Gastrocnemius medialis (tissue), 4 donors: Measurements from ENCODE around the gene ABTB2. TPM values are rescaled to one million over a fixed set of nuclear protein-coding genes. Genes with fewer than 3 reads are reported as not detected.

ENCODE experiments used
- ATAC-seq, 2 donors: fragments of 150-250 bp; one replicate each; pipeline ENCODE4 v1.9.1; 2016
- DNase-seq, 2 donors: peaks; one replicate each; pipeline ENCODE4 v3.0.0-alpha.2; 2019
- H3K27ac ChIP-seq, 4 donors: fragments of 200-600 bp; sonication (generic); 1 replicate in 1 of 4; 2 replicates in 3 of 4; pipeline ENCODE4 v1.5.1; 2016 to 2018; ENCODE audit warnings: mild to moderate bottlenecking in 2 of 4, moderate library complexity in 1 of 4
- H3K27me3 ChIP-seq, 3 donors: fragments of 200-600 bp; sonication (generic) in 2 of 3; 1 replicate in 1 of 3; 2 replicates in 2 of 3; pipeline versions ENCODE4 v1.5.1 to v1.6.0; 2016 to 2019; ENCODE audit warnings: mild to moderate bottlenecking in 1 of 3, moderate library complexity in 1 of 3
- H3K36me3 ChIP-seq, 2 donors: fragments of 200-600 bp; sonication (generic) in 1 of 2; one replicate each; pipeline ENCODE4 v1.5.1; 2017 to 2018
- H3K4me1 ChIP-seq, 2 donors: fragments of 200-600 bp; sonication (generic) in 1 of 2; one replicate each; pipeline ENCODE4 v1.5.1; 2016 to 2017; ENCODE audit warnings: mild to moderate bottlenecking in 2 of 2
- H3K4me3 ChIP-seq, 4 donors: fragments of 200-600 bp; sonication (generic) in 3 of 4; 1 replicate in 1 of 4; 2 replicates in 3 of 4; pipeline ENCODE4 v1.5.1; 2016 to 2019; ENCODE audit warnings: mild to moderate bottlenecking in 2 of 4
- H3K9me3 ChIP-seq, 3 donors: fragments of 200-600 bp; sonication (generic) in 2 of 3; 1 replicate in 1 of 3; 2 replicates in 2 of 3; pipeline ENCODE4 v1.5.1; 2016 to 2019
- POLR2A ChIP-seq, 2 donors: fragments of 450-650 bp; IDR thresholded peaks; one replicate each; pipeline ENCODE4 v1.6.1; 2017; ENCODE audit warnings: antibody characterized with exemption in 2 of 2, mild to moderate bottlenecking in 2 of 2, moderate library complexity in 2 of 2
- in situ Hi-C, 4 donors: fragments of 200-750 bp; cut with MboI; loops; one replicate each; pipeline versions ENCODE4 v1.15.0 to v1.8.0; 2017; ENCODE audit warnings: low sequenced_read_pairs in 4 of 4
- intact Hi-C: fragments of 100-400 bp; cut with DNase I; formaldehyde crosslinking; loops from one replicate; pipeline ENCODE4 v1.15.1; 2023; ENCODE audit warnings: low total_unique reads
- total RNA-seq, 4 donors: library from RNA; depleted of rRNA; stranded (reverse); fragments of >200 nt; gene quantifications; one replicate each; pipeline versions ENCODE4 v1.1.0 to v1.2.3, GENCODE V29; 2016
- TF ChIP-seq, protein P1 (sequence below), 5 experiments: fragments of 450-650 bp in 3 of 5; fragments of 200-600 bp in 2 of 5; sonication (generic) in 2 of 5; IDR thresholded peaks in 4 of 5; conservative IDR thresholded peaks in 1 of 5; 1 replicate in 4 of 5; 2 replicates in 1 of 5; pipeline ENCODE4 v1.5.1; 2016 to 2019; ENCODE audit warnings: antibody characterized with exemption in 5 of 5, mild to moderate bottlenecking in 3 of 5, moderate library complexity in 3 of 5

The ABTB2 gene
- total RNA-seq, 4 donors from 2014 or later: 8.8 to 30.7 (median 12.2) TPM

DNA sequence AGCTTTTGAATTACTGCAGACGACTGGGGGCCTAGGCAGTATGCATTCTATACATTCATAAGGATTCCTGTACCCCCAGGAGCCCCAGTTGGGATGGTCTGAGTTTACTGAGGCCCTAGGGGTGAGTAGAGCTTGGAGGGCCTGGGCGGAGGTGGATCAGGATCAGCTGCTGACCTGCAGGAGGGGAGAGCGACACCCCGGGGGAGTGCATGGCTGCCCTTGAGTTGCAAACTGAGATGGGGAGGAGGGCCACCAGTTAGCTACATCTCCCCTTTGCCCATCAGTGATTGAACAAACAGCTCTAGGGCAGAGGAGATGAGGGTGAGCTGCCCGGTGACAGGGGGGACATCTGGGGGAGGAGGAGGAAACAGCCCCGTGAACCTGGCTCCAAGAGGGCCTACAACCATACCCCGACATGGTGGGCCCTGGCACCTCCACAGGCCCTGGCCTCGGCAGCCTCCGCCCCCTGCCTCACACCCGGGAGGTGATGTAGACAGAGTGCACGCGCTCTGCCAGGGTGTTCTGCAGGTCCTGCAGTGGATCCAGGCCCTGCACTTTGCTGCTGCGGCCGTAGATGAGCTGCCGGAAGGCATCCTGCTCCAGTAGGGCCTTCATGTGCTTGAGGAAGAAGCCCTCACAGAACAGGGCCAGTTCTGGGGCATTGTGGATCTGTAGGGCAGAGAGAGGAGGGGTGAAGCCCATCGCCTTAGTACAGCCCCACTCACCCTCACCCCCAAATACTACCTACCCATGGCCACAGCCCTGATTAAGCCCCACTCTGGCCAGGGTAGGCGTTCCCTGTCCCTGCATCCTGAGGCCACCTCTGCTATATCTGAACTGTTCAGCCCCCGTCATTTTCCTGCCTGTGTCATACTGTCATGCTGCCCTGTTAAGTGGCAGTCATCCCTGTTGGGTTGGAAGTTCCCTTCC, 205.6 kb downstream of the ABTB2 start:
- Histone ChIP-seq H3K4me3 (no peak overlapping the region), H3K27ac (no peak overlapping the region), H3K27me3 (no peaks in the 10 kb centered on the region), H3K4me1 (no peaks in the 10 kb centered on the region), H3K9me3 (no peaks in the 10 kb centered on the region), H3K36me3 (peaks cover 0 to 40% of the 10 kb centered on the region in 2 donors)
- TF ChIP-seq, protein P1, sequence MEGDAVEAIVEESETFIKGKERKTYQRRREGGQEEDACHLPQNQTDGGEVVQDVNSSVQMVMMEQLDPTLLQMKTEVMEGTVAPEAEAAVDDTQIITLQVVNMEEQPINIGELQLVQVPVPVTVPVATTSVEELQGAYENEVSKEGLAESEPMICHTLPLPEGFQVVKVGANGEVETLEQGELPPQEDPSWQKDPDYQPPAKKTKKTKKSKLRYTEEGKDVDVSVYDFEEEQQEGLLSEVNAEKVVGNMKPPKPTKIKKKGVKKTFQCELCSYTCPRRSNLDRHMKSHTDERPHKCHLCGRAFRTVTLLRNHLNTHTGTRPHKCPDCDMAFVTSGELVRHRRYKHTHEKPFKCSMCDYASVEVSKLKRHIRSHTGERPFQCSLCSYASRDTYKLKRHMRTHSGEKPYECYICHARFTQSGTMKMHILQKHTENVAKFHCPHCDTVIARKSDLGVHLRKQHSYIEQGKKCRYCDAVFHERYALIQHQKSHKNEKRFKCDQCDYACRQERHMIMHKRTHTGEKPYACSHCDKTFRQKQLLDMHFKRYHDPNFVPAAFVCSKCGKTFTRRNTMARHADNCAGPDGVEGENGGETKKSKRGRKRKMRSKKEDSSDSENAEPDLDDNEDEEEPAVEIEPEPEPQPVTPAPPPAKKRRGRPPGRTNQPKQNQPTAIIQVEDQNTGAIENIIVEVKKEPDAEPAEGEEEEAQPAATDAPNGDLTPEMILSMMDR (IDR thresholded peaks at IDR 0.05 in 4 of 5, conservative IDR thresholded peaks at IDR 0.05 in 1 of 5): no peak
- no peak for TF ChIP-seq POLR2A (IDR thresholded peaks at IDR 0.05)
- in situ Hi-C loops: loop anchor here in 2 of 4 donors (25.0 kb wide), 1 partner anchor 335 kb away; no protein-coding TSS in a partner anchor
- no peak for ATAC-seq
- intact Hi-C loops: no loop called here
- no peak for DNase-seq

DNA sequence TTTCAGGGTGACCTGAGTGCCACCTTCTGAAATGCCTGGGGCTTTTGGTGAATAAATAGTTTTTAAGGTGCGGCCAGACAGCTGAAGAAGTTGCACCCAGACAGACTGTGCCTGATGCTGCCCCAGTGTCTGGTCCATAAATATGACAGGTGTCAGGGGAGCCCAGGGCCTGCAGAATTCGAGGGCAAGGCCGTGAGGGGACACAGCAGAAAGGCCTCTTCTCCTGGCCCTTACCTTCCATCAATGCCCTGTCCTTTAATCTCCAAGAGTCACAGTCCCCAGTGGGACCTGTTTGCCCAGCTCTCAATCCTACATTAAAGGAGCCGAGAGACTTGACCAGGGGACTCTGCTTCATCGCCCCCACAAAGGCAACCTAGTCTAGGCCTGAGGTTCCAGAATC, 206.6 kb downstream of the ABTB2 start:
- no peak for TF ChIP-seq POLR2A (IDR thresholded peaks at IDR 0.05)
- TF ChIP-seq, protein P1 (IDR thresholded peaks at IDR 0.05 in 4 of 5, conservative IDR thresholded peaks at IDR 0.05 in 1 of 5): no peak
- ATAC-seq: no peak
- H3K9me3 ChIP-seq: no peaks in the 10 kb centered on the region
- in situ Hi-C loops (loop anchor here in 2 of 4 donors (25.0 kb wide), 1 partner anchor 336 kb away; no protein-coding TSS in a partner anchor), intact Hi-C loops (no loop called here)
- no peak for DNase-seq
- H3K27me3 ChIP-seq: no peaks in the 10 kb centered on the region
- H3K4me3 ChIP-seq: no peak overlapping the region
- H3K27ac ChIP-seq: no peak overlapping the region
- no peaks in the 10 kb centered on the region for H3K4me1 ChIP-seq
- peaks cover 0 to 51% of the 10 kb centered on the region in 2 donors for H3K36me3 ChIP-seq

DNA sequence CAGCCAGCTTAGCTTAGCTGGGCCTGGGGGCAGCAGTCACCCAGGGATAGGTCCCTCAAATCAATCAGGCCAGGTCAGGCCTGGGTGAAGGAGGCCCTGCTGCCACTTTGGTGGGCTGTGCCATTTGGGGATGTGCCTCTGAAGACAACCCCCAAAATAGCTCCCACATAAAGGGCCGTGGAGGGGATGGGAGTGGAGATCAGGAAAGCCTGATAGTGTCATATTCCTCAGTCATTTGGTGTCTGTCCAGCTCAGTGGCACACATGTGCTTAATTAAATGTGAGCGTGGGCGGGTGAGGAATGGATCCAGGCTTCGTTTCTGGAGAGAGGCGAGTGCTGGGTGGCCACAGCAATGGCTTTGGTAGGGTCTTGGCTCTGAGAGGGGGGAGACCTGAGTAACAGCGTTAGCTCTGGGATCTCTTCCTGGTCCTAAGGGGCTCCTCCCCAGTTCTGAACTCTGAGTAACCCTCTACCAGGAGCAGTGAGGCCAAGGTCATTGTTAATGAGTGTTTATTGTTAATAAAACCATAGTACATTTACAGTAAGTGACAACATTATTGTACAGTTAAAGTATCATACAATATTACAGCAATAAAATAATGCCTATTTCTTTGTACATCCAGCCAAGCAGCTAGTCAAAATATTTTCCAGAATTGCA, 207.2 kb downstream of the ABTB2 start:
- no peak for ATAC-seq
- Histone ChIP-seq H3K27me3 (no peaks in the 10 kb centered on the region), H3K9me3 (no peaks in the 10 kb centered on the region), H3K36me3 (peaks cover 0 to 55% of the 10 kb centered on the region in 2 donors), H3K4me3 (no peak overlapping the region), H3K4me1 (no peaks in the 10 kb centered on the region), H3K27ac (no peak overlapping the region)
- no peak for DNase-seq
- in situ Hi-C loops (loop anchor here in 2 of 4 donors (25.0 kb wide), 1 partner anchor 337 kb away; no protein-coding TSS in a partner anchor), intact Hi-C loops (no loop called here)
- no peak for TF ChIP-seq POLR2A (IDR thresholded peaks at IDR 0.05)
- TF ChIP-seq, protein P1 (IDR thresholded peaks at IDR 0.05 in 4 of 5, conservative IDR thresholded peaks at IDR 0.05 in 1 of 5): no peak

DNA sequence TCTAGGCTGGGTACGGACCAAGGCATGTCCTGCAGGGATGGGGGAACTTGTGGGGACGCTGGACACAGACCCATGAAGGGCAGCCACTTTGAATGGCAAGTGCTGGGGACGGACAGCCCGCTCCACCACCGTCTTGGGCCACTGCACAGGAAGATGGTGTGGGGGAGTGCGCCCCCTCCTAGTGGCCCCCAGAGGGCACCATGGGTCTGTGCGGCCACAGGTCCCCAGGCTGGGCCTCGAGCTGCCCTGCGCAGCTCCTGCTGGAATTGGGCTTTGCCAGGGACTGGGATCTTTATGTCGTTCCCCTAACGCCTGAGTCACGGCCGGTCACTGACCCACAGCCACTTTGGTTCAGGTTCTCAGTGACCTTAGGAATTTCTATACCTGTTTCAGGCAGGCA, 208.0 kb downstream of the ABTB2 start:
- peaks cover 0 to 63% of the 10 kb centered on the region in 2 donors for H3K36me3 ChIP-seq
- no peaks in the 10 kb centered on the region for H3K4me1 ChIP-seq
- H3K9me3 ChIP-seq: no peaks in the 10 kb centered on the region
- H3K27me3 ChIP-seq: no peaks in the 10 kb centered on the region
- no peak for ATAC-seq
- intact Hi-C loops (no loop called here), in situ Hi-C loops (loop anchor here in 2 of 4 donors (25.0 kb wide), 1 partner anchor 338 kb away; no protein-coding TSS in a partner anchor)
- no peak for DNase-seq
- H3K27ac ChIP-seq: no peak overlapping the region
- no peak for TF ChIP-seq POLR2A (IDR thresholded peaks at IDR 0.05)
- TF ChIP-seq, protein P1 (IDR thresholded peaks at IDR 0.05 in 4 of 5, conservative IDR thresholded peaks at IDR 0.05 in 1 of 5): peak in 3 of 5 experiments; percentile 34 to 54 (median 49)
- no peak overlapping the region for H3K4me3 ChIP-seq
